DMS53 (cell line): ENCODE data around the gene FCGBP.

ENCODE experiments used
- DNase-seq: peaks from one replicate; lab custom pipeline; 2025; lab: John Stamatoyannopoulos, UW

The FCGBP gene

DNA sequence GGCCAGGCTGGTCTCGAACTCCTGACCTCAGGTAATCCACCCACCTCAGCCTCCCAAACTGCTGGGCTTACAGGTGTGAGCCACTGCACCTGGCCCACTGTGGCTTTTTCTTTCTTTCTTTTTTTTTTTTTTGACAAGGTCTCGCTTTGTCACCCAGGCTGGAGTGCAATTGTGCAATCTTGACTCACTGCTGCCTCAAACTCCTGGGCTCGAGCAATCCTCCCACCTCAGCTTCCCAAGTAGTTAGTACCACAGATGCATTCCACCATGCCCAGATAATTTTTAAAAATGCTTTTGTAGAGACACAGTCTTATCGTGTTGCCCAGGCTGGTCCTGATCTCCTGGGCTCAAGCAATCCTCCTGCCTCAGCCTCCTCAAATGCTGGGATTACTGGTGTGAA is 12.1 kb upstream of the FCGBP start:
- no peak for DNase-seq

DNA sequence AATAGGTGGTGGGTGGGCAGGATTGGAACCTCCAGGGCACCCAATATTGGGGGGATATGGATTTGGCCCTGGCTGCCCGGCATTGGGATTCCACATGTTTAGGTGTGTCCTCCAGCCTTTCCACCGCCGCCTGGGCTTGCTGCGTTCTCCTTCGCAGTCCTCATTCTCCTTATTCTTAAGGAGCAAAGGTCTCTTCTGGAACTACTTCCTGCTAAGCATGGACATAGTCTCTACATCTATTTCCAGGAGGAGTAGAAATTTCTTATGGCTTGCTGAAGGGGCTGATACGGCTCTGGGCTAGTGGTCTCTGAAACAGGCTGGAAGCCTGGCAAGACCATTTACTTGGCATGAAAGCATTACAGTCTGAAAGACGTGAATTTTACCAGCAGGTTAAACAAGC is 9.2 kb upstream of the FCGBP start:
- DNase-seq = no peak

DNA sequence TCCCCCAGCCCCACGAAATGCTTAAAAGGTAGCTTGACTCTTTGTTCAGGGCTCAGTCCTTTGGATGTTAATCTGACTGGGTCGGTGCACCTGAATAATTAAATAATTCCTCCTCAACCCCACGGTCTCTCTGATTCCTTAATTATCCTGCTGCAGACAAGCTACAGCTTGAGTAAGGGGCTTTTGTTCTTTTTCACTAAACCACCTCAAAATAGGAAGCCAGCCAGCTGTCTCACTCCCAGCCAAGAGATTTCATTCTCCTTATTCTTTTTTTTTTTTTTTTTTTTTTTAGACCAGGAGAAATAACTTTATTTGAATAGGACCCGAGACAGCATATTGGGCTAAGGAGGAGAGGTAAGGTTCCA is 7.9 kb upstream of the FCGBP start:
- no peak for DNase-seq

DNA sequence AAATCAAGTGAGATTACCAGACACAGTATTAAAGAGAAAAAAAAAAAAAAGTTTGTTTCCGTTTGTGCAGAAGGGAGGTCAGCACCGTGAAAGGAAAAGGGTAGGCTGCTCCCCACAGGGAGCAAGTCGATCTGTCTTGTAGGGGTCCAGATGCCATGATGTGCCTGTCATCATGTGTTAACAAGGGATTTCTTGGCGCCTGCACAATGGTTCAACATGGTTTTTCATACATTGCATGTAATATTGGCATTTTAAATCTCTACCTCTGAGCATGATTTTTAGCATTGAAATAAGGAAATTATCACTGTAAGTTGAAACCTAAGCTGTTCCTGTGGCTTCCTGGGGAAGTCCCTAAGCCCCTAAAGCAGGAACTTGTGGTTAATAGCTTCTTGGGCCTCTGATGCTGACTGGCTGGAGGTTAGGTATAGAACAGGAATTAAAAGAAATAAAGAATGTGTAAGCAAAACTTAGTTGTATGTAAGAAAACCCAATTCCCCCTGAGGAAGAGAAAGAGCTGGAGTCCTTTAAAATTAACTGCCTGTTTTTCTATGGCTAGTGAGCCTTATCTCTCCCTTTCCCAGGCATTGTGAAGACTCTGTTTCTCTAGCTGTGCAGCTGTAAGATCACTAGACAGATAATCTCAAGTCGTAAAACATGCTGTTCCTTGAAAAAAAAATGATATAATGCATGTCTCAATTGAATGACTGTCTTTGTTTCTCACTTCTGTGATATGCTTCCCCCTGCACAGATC is 7.4 kb upstream of the FCGBP start:
- DNase-seq = no peak

DNA sequence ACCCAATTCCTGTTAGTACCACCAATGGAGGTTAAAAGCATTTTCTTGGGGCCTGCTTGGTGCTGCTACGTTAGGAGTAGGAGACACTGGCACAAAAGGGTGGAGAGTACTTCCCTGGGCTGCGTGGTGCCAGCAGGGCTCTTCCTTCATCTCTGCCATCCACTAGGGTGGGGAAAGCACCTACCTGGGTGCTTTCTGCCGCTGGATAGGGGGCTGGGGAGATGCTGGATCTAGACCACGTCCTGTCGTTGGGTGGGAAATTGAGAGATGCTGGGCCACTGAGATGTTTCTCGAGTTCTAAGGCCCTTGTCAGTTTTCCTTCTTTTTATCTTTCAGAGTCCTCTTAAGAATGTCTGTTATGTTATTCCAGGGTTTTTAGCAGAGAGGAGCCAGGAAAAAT is 6.7 kb upstream of the FCGBP start:
- no peak for DNase-seq

DNA sequence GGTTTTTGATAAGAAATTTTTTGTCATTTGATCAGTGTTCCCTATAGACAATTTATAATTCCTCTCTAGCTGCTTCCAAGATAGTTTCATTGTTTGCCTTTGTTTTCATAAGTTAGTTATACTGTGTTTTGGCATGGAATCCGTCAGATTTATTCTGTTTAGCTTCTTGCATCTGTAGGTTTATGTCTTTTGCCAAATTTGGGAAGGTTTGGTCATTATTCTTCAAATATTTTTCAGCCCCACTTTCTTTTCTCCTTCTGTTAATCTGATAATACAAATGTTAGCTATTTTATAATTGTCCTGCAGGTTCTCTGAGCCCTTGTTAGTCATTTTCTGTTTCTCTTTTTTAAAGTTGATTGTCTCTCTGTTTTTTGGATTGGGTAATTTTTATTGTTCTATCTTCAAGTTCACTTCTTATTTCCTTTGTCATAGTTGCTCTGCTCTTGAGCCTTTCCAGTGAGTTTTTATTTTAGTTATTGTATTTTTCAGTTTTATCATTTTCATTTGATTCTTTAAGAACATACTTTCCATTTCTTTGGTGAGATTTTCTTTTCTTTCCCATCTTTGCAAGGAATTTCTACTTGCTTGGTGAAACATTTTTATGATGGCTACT is 5.9 kb upstream of the FCGBP start:
- no peak for DNase-seq

DNA sequence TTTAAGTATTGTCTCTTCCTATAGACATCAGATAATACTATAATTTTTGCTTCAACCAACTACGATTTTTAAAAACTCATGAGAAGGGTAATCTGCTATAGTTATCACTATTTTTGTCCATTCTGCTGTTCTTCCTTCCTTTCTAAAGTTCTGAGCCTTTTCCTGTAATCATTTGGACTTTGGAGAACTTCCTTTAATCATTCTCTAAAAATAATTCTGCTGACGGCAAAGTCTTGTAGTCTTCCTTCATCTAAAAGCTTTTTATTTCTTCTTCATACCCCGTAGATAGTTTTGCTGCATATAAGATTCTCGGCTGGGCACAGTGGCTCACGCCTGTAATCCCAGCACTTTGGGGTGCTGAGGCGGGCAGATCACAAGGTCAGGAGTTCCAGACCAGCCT is 5.1 kb upstream of the FCGBP start:
- no peak for DNase-seq

DNA sequence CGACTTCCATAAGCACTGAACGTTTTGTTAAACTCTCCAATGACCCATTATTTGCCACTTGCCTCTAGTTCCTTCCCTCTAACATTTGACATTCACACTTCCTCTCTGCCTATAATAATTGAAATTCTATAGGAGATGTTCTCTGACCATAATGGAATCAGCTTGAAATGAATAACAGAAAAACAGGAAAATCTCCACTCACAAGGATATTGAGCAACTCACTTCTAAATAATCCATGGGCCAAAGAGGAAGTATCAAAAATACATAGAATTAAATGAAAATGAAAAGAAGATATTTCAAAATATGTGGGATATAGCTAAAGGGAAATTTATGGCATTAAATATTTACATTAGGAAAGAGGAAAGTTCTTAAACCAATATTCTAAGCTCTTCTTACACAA is 3.4 kb upstream of the FCGBP start:
- DNase-seq = no peak

DNA sequence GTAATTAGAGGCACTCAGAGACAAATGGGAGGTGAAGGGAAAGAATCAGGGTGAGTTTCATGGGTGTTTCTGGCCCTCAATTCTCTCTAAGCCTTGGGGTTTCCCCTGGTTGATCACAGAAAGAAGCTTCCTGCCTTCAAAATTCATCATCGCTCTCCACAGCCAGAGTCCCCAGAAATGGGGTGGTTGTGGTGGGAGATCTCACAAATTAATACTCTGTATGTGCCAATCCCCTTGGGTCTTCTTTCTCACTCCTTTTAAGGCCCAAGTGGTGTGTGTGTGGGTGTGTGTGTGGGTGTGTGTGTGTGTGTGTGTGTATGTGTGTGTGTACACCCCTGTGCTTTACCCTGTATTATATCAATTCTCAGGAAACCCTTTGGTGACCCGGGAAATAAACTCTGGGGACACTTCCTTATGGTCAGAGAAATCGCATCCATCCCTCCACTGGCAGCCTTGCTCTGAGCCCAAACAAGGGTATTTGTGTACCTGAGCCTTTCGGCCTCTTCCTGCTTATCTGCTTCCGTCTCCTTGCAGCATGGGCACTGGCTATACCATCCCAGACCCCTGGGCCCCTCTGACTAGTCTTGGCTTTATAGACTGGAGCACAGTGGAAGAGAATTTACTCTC is 2.8 kb upstream of the FCGBP start:
- no peak for DNase-seq

DNA sequence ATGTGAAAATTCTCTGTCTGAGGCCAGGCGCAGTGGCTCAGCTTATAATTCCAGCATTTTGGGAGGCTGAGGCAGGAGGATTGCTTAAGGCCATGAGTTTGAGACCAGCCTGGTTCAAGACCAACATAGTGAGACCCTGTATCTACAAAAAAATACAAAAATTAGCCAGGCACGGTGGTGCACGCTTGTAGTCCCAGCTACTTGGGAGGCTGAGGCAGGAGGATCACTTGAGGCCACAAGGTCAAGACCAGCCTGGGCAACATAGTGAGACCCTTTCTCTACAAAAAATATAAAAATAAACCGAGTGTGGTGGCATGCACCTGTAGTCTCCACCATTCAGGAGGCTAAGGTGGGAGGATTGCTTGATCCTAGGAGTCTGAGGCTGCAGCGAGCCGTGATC is 2.2 kb upstream of the FCGBP start:
- DNase-seq = no peak

DNA sequence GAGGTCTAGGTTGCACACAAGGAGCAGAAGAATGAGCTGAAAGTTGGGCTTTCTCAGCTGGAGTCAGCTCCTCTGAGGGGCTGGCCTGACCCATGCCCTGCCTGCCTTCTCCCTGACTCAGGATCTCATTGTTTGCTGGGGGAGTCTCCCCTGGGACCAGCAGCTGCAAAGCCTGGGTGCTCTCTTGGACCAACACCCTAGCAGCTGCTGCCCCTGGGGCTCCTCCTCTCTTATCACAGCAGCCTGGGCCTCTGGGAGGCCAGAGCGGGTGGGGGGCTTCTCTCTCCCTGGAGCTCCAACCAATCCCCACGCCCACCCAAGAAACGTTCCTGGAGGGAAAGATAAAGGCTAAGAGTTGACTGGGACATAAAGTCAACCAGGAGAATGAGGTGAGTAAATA is 1.6 kb upstream of the FCGBP start:
- no peak for DNase-seq

DNA sequence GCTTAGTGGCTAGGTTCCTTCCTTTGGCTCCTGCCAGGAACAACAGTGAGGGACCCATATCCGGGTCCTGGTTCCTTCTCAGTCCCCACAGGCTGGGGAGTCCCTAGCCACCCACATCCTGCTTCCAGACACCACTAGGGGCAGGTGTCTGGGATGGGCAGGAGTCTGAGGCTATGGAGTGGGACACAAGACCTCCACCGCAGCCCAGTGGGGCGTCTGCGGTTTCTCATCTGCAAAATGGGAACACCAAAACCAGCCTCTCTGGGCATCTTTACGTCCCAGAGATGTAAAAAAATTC is 879 bp upstream of the FCGBP start:
- no peak for DNase-seq

DNA sequence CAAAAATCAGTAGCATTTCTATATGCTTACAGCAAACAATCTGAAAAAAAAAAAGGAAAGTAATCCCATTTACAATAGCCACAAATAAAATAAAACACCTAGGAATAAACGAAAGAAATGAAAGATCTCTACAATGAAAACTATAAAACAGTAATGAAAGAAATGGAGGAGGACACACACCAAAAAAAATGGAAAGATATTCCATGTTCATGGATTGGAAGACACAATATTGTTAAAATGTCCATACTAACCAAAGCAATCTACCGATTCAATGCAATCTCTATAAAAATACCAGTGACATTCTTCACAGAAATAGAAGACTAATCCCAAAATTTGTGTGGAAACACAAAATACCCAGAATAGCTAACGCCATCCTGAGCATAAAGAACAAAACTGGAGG is 4.7 kb downstream of the FCGBP start:
- DNase-seq = no peak

DNA sequence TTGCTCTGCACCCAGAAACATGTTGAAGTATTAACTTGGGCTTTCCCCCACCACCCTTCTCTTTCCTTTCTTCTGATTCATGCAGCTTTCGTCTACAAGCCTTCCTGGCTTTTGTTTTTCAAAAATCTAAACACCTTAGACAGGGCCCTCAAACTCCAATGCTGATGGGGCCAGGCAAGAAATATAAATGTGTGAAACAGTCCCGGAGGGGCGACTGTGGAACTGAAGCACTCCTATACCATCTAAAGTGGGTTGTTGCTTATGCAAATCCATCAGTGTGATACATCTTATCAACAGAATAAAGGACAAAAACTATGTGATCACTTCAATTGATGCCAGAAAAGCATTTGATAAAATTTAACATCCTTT is 6.1 kb downstream of the FCGBP start:
- DNase-seq = no peak

DNA sequence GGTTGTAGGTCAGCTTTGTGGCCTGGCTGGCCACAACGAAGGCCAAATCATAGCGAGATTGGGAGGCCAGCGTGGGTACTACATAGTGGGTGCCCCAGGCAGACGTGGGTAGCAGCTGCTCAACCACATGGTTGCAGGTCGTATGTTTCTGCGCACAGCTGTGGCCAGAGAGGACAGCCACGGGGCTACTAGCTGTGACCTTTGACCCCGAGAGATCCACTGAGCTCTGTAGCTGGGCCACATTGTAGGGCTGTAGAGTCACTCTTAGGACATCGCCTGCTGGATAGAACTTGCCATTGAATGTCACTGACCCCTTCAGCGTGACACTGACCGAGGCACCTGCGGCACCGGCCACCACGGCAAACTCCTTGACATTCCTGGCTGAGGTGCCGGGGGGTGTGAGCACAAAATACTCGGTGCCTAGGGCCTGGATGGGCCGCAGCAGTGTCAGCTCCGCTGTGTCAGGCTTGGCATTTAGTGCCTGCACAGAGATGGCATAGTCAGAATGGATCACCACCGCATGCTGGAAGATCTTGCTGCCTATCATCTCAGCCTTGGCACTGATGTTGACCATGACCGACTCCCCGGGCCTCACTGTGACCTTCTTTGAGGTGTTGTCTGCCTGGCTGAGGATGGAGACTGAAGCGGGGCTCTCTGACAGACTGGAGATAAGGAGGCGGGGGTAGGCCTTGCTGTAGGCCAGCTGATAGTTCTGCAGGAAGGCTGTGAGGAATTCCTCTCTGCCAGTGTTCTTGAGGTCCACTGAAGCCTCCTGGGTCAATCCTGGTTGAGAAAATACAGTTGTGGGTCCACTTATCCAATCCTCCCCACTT is 6.7 kb downstream of the FCGBP start:
- no peak for DNase-seq

DNA sequence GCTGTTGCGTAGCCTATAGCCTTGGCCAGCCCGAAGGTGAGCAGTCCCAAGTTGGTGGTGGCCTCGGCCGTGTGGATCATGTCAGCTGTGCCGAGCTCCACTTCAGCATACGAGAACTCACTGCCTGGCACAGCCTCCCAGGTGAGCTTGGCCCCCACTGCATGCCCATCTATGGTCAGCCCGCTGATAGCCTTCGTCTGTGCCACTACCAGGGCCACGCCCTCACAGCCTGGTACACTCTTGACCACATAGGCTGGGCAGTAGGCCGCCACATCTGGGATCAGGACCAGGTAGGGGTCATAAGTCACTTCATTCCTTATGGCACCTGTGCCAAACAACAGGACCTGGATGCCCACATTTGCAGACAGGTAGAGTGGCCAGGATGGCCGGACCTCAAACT is 7.4 kb downstream of the FCGBP start:
- no peak for DNase-seq

DNA sequence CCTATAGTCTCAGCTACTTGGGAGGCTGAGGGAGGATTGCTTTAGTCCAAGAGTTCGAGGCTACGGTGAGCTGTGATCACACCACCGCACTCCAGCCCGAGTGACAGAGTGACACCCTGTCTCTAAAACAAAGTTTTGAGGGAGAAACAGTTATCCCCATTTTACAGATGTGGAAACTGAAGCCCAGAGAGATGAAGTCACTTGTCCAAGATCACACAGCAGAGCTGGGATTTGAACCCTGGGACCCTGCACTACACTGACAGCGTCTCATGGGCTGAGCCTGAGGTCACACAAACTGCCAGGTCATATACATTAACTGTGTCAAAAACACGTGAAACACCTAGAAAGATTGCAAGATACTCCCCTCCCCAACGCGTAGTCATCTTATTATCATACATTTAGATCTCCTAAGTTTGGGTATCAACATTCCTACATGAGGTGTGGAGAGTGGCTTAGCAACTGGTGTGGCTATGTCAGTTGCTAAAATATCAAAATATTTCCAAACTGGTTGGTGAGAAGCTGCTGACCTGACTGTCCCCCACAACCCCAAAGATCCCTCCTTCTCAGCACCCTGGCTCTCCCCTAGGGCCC is 8.2 kb downstream of the FCGBP start:
- no peak for DNase-seq

DNA sequence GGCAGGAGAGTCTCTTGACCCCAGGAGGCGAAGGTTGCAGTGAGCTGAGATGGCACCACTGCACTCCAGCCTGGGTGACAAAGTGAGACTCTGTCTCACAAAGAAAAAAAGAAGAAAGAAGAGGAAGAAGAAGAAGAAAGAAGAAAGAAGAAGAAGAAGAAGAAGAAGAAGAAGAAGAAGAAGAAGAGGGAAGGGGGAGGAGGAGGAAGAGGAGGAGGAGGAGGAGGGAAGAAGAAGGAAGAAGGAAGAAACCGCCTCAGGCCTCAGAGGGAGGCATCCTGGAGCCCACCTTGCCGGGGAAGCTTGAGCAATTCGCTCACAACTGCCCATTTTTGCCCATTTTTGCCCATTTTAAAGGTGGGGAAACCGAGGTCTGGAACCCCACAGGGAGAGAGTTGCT is 9.5 kb downstream of the FCGBP start:
- DNase-seq = no peak

DNA sequence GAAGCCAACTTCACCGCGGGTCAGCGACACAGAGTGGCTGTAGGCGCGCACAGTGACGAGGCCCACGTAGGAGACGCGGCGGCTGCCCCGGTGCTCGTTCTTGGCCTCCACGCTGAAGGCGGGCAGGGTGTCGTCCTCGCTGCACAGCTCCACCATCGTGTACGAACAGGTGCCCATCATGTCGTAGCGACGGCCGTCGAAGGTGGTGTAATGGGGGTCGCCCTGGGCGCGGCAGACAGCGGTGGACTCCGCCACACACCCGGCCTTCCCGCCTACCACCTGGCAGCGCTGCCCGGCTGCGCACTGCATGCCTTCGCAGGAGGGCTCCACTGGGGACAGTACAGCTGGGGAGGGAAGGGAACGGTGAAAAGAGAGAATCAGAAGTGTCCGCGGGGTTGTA is 10.0 kb downstream of the FCGBP start:
- no peak for DNase-seq

DNA sequence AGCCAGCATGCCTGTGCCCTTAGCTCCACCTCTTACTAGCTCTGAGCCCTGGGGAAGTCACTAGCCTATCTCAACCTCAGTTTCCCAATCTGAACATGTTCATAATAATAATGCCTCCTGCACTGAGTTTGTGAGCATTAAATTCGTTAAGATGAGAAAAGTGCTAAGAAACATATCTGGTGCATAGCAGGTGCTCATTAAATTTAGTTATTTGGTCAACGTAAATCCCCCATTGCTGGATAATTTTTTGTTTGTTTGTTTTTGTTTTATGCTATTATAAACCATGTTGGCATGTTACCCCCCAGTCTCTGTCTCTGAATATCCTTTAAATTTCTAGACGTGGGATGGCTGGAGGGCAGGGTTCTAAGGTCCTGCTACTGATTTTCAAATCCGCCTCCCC is 10.6 kb downstream of the FCGBP start:
- no peak for DNase-seq

DNA sequence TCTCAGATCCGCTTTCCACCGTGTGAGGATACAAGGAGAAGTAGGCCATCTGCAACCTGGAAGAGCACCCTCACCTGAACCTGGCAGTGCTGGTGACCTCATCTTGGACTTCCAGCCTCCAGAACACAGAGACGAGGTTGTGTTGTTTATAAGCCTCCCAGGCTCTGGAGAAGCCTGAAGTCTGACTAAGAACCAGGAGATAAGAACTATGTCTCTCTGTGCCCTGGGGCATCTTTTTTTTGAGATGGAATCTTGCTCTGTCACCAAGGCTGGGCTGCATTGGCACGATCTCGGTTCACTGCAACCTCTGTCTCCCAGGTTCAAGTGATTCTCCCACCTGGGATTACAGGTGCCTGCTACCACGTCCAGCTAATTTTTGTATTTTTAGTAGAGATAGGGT is 14.5 kb downstream of the FCGBP start:
- DNase-seq = no peak

DNA sequence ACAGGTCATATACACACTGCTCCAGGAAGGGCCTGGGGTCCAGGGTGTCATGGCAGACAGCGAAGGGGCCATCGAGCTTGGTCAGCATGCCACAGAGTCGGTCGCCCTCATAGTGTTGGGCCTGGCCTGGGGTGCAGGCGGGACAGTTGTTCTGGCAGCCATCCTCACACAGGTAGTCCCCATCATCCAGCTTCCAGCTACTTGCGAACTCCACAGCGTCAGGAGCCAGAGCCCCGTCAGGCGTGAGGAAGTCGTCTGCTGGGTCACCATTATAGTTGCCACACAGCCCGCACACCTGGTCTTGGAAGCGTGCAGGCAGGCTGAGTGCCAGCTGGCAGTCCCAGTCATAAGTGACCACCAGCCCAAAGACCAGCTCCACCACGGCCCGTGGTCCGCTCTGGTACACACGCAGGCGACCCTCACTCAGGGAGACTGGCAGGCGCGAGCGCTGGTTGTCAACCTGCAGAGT is 16.2 kb downstream of the FCGBP start:
- DNase-seq = no peak
